ENCODE measurements around the gene MUC5B.

The MUC5B gene

GRCh38 chr11:1303126-1303821, 80.4 kb downstream of the MUC5B start:
- DNase-seq: no peak

- no peak for DNase-seq
These were observed 81.1 kb downstream of the MUC5B start for GRCh38 chr11:1303973-1304372.

- DNase-seq: no peak
These were observed 81.5 kb downstream of the MUC5B start for GRCh38 chr11:1304380-1304779.

- no peak for DNase-seq
These were observed 82.2 kb downstream of the MUC5B start for GRCh38 chr11:1305063-1305495.

GRCh38 chr11:1305501-1306056, 82.7 kb downstream of the MUC5B start:
- DNase-seq: no peak

GRCh38 chr11:1306186-1307162, 83.6 kb downstream of the MUC5B start:
- no peak for DNase-seq

- DNase-seq: peak; percentile 82
These were observed 84.5 kb downstream of the MUC5B start for GRCh38 chr11:1307163-1307870.

GRCh38 chr11:1307998-1308742, 85.3 kb downstream of the MUC5B start:
- no peak for DNase-seq

- DNase-seq: no peak
These were observed 86.1 kb downstream of the MUC5B start for GRCh38 chr11:1308743-1309497.

- DNase-seq: peak; percentile 84
These were observed 86.8 kb downstream of the MUC5B start, which contains the start of gene TOLLIP for GRCh38 chr11:1309498-1310317. TSS of gene TOLLIP (minus strand) at chr11:1309632. CDS start at chr11:1309498, 134 bp downstream.

- no peak for DNase-seq
These were observed 87.4 kb downstream of the MUC5B start for GRCh38 chr11:1310318-1310687.

- peak; percentile 54 for DNase-seq
These were observed 88.1 kb downstream of the MUC5B start for GRCh38 chr11:1310772-1311468.
